Tibial nerve (tissue), 4 donors: ENCODE measurements around the gene TMEM121. TPM values are rescaled to one million over a fixed set of nuclear protein-coding genes. Genes with fewer than 3 reads are reported as not detected.
A peak's percentile ranks its signal among the peaks of the same experiment; 100 is the strongest.

Source experiments
- DNase-seq, 2 donors: peaks; one replicate each; pipeline ENCODE4 v3.0.0-alpha.2; 2019; ENCODE audit warnings: low spot score in 2 of 2
- H3K27ac ChIP-seq, 4 donors: fragments of 200-600 bp; sonication (generic) in 3 of 4; one replicate each; pipeline ENCODE4 v1.5.1; 2017 to 2019; ENCODE audit warnings: mild to moderate bottlenecking in 1 of 4
- H3K27me3 ChIP-seq, 2 donors: fragments of 200-600 bp; sonication (generic) in 1 of 2; one replicate each; pipeline versions ENCODE4 v1.5.1 to v1.6.0; 2017 to 2019
- H3K36me3 ChIP-seq, 3 donors: fragments of 200-600 bp; sonication (generic); one replicate each; pipeline ENCODE4 v1.5.1; 2018 to 2019
- H3K4me1 ChIP-seq, 4 donors: fragments of 200-600 bp; sonication (generic) in 3 of 4; one replicate each; pipeline ENCODE4 v1.5.1; 2017 to 2019
- H3K4me3 ChIP-seq, 4 donors: fragments of 200-600 bp; sonication (generic) in 3 of 4; one replicate each; pipeline ENCODE4 v1.5.1; 2017 to 2019; ENCODE audit warnings: mild to moderate bottlenecking in 1 of 4, moderate library complexity in 1 of 4
- H3K9me3 ChIP-seq, 4 donors: fragments of 200-600 bp; sonication (generic) in 3 of 4; one replicate each; pipeline ENCODE4 v1.5.1; 2017 to 2019
- CTCF ChIP-seq, 5 experiments: fragments of 200-600 bp in 3 of 5; fragments of 450-650 bp in 2 of 5; sonication (generic) in 3 of 5; IDR thresholded peaks; one replicate each; pipeline ENCODE4 v1.5.1; 2016 to 2019; ENCODE audit warnings: antibody characterized with exemption in 5 of 5, mild to moderate bottlenecking in 3 of 5, moderate library complexity in 2 of 5
- EP300 ChIP-seq, 2 donors: sonication (generic); formaldehyde crosslinking; IDR thresholded peaks; one replicate each; pipeline ENCODE4 v1.6.1; 2017; ENCODE audit warnings: antibody characterized with exemption in 2 of 2, mild to moderate bottlenecking in 1 of 2
- POLR2A ChIP-seq, 2 donors: fragments of 450-650 bp; IDR thresholded peaks; one replicate each; pipeline ENCODE4 v1.6.1; 2017; ENCODE audit warnings: antibody characterized with exemption in 2 of 2, mild to moderate bottlenecking in 2 of 2, moderate library complexity in 2 of 2
- WGBS, 2 donors: methylation state at CpG; one replicate each; pipeline ENCODE4 v1.1.5; 2018; 5-methylcytosine and 5-hydroxymethylcytosine counted together
- total RNA-seq, 4 donors: library from RNA; depleted of rRNA; stranded (reverse); fragments of >200 nt; gene quantifications; one replicate each; pipeline ENCODE4 v1.1.0, GENCODE V29; 2016

The TMEM121 gene
- total RNA-seq, 4 donors from 2014 or later: 15.1 to 28.2 (median 20.1) TPM

DNA sequence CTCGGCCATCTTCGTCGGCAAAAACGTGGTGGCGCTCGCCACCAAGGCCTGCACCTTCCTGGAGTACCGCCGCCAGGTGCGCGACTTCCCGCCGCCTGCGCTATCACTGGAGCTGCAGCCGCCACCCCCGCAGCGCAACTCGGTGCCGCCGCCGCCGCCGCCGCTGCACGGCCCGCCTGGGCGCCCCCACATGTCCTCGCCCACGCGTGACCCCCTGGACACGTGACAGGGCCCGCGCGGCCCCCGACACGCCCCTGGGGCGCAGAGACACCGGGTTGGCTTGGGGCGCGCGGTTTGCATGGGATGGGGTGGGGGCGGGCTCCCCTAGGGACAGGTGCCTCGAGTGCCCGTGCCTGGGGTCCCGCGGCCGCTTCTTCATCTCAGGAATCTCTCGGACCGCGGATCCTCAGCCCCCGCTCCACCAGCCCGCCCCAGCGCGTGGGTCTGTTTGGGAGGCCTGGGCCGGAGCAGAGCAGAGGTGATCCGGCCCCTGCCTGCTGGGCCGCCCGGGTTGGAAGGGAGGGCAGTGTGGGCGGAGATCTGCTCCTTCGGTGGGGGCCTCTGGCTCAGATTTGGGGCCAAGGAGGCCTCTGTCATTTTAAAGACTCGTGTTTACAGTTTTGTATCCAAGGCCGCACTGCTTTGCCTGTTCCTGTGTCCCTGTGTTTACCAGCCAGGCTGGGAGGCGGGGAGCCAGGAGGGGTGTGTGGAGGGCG, 3.3 kb downstream of the TMEM121 start:
- Histone ChIP-seq H3K4me1 (peaks cover 0 to 31% (median 25%) of the 10 kb centered on the region in 4 donors), H3K27ac (no peak overlapping the region), H3K9me3 (no peaks in the 10 kb centered on the region), H3K36me3 (peaks cover 0 to 33% (median 0%) of the 10 kb centered on the region in 3 donors), H3K4me3 (peak overlapping the region in 1 of 4 donors; percentile 59), H3K27me3 (peaks cover 0 to 9% of the 10 kb centered on the region in 2 donors)
- 72 to 75% methylated on average over 43 to 60 of the region's 63 CpGs for WGBS, 2 donors
- no peak for DNase-seq
- TF ChIP-seq EP300 (IDR thresholded peaks at IDR 0.05): no peak
- TF ChIP-seq CTCF (IDR thresholded peaks at IDR 0.05): no peak
- TF ChIP-seq POLR2A (IDR thresholded peaks at IDR 0.05): no peak

DNA sequence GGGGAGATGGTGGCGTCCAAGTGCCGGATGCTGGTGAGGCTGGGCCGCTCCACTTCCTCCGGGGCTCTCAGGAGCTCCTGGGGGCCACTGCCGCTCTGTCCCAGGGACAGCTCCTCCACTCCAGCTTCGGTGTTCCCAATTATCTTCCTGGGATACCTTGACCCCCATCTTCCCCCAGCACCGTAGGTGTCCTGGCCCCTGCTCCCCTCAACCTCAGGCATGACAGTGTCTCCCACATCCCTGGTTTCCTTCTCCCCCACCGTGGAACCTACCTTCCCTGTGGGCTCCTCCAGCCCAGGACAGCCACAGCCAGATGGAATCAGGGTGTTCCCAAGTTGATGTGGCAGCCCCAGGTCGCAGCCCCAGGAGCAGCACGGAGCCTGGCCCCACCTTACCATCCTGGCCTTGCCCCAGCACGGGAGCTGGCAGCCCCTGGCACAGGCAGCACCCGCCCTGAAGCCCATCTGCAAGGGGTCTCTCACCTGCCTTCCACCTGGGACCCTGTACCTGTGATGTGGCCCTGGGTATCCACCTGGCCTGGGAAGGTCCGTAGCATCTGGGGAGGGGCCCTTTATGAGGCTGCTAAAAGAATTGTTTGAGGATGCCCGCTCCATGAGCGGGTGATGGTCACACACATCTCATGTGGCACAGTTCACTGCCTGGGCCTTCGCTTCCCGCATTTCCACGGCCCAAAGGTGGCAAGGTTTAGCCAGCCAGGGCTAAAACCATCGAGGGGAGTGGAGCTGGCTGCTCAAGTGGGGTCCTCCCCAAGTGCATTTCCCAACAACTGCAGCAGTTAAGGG, 4.1 kb downstream of the TMEM121 start:
- Histone ChIP-seq H3K4me3 (no peak overlapping the region), H3K36me3 (peaks cover 0 to 33% (median 0%) of the 10 kb centered on the region in 3 donors), H3K4me1 (peaks cover 0 to 31% (median 25%) of the 10 kb centered on the region in 4 donors), H3K27me3 (peaks cover 0 to 9% of the 10 kb centered on the region in 2 donors), H3K27ac (no peak overlapping the region), H3K9me3 (no peaks in the 10 kb centered on the region)
- DNase-seq: no peak
- no peak for TF ChIP-seq EP300 (IDR thresholded peaks at IDR 0.05)
- no peak for TF ChIP-seq CTCF (IDR thresholded peaks at IDR 0.05)
- no peak for TF ChIP-seq POLR2A (IDR thresholded peaks at IDR 0.05)
- WGBS, 2 donors: 79 to 82% methylated on average over 11 to 17 of the region's 19 CpGs

GRCh38 chr14:105531088-105531893, 4.9 kb downstream of the TMEM121 start:
- Histone ChIP-seq H3K27ac (no peak overlapping the region), H3K9me3 (no peaks in the 10 kb centered on the region), H3K27me3 (peaks cover 0 to 9% of the 10 kb centered on the region in 2 donors), H3K4me1 (peaks cover 0 to 27% (median 21%) of the 10 kb centered on the region in 4 donors), H3K36me3 (peaks cover 0 to 33% (median 0%) of the 10 kb centered on the region in 3 donors), H3K4me3 (no peak overlapping the region)
- no peak for DNase-seq
- TF ChIP-seq CTCF (IDR thresholded peaks at IDR 0.05): no peak
- TF ChIP-seq POLR2A (IDR thresholded peaks at IDR 0.05): no peak
- TF ChIP-seq EP300 (IDR thresholded peaks at IDR 0.05): no peak
- 83 to 91% methylated on average over 24 to 29 of the region's 30 CpGs for WGBS, 2 donors

DNA sequence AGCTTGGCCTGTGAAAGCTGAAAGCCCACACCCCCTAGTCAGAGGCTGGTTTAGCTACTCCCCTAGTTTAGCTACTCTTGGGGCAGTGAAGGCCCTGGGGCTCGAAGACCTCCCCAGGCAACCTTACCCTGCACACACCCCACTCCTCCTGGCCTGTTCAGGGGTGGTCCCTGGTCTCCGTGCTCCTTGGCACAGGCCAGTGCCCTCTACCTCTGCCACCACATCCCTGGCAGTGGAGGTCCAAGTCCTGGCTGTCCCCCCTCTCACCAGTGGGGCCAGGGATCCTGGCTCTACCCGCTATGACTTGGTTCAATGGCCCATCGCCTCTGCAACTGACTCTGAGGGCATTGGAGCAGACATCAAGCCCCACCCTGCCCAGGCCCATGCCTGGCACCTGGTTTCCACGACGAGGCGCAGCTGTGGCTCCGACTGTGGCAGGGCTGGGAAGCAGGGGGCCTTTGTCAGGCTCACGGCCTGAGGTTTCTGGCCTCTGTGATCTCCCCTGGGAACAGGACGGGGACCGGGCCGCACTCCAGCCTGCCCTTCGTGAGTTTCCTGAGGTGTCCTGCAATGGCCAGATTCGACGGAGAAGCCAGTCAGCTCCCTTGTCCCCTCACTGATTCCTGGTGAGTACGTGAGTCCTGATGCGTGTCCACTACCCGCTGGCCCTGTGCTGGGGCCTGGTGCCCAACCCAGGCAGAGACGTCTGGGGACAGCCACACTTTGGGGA, 5.7 kb downstream of the TMEM121 start:
- no peak overlapping the region for H3K27ac ChIP-seq
- WGBS, 2 donors: 83 to 89% methylated on average over 16 to 19 of the region's 19 CpGs
- H3K36me3 ChIP-seq: peaks cover 0 to 33% (median 0%) of the 10 kb centered on the region in 3 donors
- peaks cover 0 to 6% of the 10 kb centered on the region in 2 donors for H3K27me3 ChIP-seq
- H3K4me3 ChIP-seq: no peak overlapping the region
- no peaks in the 10 kb centered on the region for H3K9me3 ChIP-seq
- no peak for DNase-seq
- H3K4me1 ChIP-seq: peaks cover 0 to 22% (median 16%) of the 10 kb centered on the region in 4 donors
- TF ChIP-seq CTCF (IDR thresholded peaks at IDR 0.05): no peak
- TF ChIP-seq POLR2A (IDR thresholded peaks at IDR 0.05): no peak
- no peak for TF ChIP-seq EP300 (IDR thresholded peaks at IDR 0.05)
